BLaER1 treated with 17β-estradiol and CSF1 and Interleukin-3, amounts not matched to agents 10 nM and 100 nM (cell line): ENCODE results near the gene FKTN.

Experiments
- H3K27ac ChIP-seq, 11 experiments: shearing (Covaris generic); formaldehyde crosslinking; 2 replicates each; pipeline ENCODE4 v1.8.1; 2022
- H3K27me3 ChIP-seq, 11 experiments: shearing (Covaris generic); formaldehyde crosslinking; 2 replicates each; pipeline ENCODE4 v1.8.1; 2022
- H3K36me3 ChIP-seq, 11 experiments: shearing (Covaris generic); formaldehyde crosslinking; 2 replicates each; pipeline ENCODE4 v1.8.1; 2022
- H3K4me1 ChIP-seq, 10 experiments: shearing (Covaris generic); formaldehyde crosslinking; 2 replicates each; pipeline ENCODE4 v1.8.1; 2022
- H3K4me2 ChIP-seq, 11 experiments: shearing (Covaris generic); formaldehyde crosslinking; 2 replicates each; pipeline ENCODE4 v1.8.1; 2022
- H3K4me3 ChIP-seq, 10 experiments: shearing (Covaris generic); formaldehyde crosslinking; 2 replicates each; pipeline ENCODE4 v1.8.1; 2022
- H3K9ac ChIP-seq, 11 experiments: shearing (Covaris generic); formaldehyde crosslinking; 2 replicates each; pipeline ENCODE4 v1.8.1; 2022
- H3K9me3 ChIP-seq, 11 experiments: shearing (Covaris generic); formaldehyde crosslinking; replicated peaks in 1 of 11; 2 replicates each; pipeline ENCODE4 v1.8.1; 2022
- H4K20me1 ChIP-seq, 11 experiments: shearing (Covaris generic); formaldehyde crosslinking; 2 replicates each; pipeline ENCODE4 v1.8.1; 2022
- Cebpa-rat ChIP-seq, 11 experiments: shearing (Covaris generic); IDR thresholded peaks; 2 replicates each; pipeline ENCODE4 v1.8.1; 2022

Gene FKTN

DNA sequence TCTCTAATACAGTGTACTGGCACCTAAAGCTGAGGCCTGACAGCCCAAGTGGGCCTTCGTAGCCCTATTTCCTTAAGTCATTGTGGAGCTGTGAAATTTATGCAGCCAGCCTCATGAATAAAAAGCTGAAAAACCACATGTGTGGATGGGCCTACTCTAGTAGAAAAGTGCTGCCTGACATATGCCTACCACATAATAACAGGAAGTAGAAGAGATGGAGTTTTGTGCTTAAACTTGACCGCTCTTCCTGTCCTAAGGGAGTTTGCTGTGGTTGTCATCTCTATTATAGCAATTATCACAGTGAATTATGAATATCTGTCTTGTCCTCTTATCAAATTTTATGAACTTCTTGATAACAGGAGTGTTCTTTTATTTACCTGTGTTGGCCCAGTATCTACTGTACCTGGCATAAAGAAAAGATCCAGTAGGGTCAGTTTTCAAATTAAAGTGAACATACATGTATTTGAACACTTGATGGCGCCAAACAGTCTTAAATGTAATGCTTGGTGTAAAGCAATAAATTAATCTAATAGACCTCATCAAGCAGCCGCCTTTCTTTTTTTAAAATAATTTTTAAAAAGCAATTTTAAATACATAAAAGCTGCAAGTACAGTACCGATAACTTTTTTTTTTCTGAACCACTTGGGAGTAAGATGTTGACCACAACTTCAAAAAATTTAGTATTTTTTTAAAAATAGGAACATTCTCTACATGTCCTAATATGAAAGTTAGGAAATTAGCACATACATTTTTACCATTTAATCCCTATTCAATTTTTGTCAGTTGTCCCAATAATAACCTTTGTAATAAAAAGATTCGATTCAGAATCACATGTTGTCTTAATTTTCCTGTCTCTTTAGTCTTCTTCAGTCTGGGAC is 51.0 kb downstream of the FKTN start:
- Histone ChIP-seq H4K20me1 (no peaks in the 10 kb centered on the region), H3K4me3 (no peak overlapping the region), H3K36me3 (peaks cover 19 to 38% (median 29%) of the 10 kb centered on the region in 11 experiments), H3K4me1 (peaks cover 0 to 5% (median 0%) of the 10 kb centered on the region in 10 experiments; a peak in 1 of 20 replicates), H3K4me2 (no peak overlapping the region), H3K27ac (no peak overlapping the region), H3K9me3 (peaks cover 0 to 14% (median 5%) of the 10 kb centered on the region in 11 experiments; a peak in 9 of 22 replicates), H3K27me3 (no peaks in the 10 kb centered on the region), H3K9ac (no peak overlapping the region)
- TF ChIP-seq Cebpa-rat (IDR thresholded peaks at IDR 0.05) = no peak

DNA sequence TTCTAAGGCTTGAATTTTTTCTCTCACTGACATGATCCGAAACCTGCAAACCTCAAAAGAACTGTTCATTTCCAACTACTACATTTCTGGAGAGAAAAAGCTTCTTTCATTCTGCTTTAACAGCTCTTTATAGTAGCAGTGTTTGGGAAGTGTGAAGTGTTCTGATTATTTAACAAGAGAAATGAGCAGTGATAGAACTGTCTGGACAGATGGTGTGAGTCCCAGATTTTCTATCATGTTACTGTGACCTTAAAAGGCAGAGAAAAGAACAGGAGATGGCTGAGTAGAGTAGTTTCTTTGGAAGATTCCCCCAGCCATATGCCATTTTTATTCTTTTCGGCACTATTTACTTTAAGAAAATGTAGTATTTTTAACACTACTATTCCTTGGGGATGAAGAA is 63.1 kb downstream of the FKTN start:
- H4K20me1 ChIP-seq = no peaks in the 10 kb centered on the region
- no peak overlapping the region for H3K27ac ChIP-seq
- H3K27me3 ChIP-seq = no peaks in the 10 kb centered on the region

DNA sequence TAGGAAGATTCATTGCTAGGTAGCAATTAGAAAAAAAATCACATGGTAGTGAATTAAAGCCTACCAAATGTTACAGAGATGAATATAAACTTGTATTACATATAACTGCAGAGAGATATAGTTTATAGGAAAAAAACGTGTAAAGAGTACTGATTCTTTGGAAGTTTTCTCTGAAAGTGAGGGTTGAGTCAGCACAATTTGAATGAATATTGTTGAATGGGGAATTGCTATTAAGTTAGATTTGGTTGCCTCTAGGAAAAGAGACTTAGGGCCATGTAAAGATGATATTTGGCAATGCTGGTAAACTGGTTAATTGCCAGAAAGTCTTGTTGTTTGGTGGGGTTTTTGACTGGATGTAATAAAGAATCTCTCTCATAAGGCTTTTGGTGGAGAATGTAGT is 67.2 kb downstream of the FKTN start:
- no peaks in the 10 kb centered on the region for H3K27me3 ChIP-seq
- no peak overlapping the region for H3K27ac ChIP-seq
- H3K9ac ChIP-seq = no peak overlapping the region
- H3K4me3 ChIP-seq = no peak overlapping the region
- peaks cover 7 to 61% (median 20%) of the 10 kb centered on the region in 11 experiments; a peak in 19 of 22 replicates for H3K36me3 ChIP-seq
- no peaks in the 10 kb centered on the region for H3K4me1 ChIP-seq
- no peak for TF ChIP-seq Cebpa-rat (IDR thresholded peaks at IDR 0.05)
- H4K20me1 ChIP-seq = no peaks in the 10 kb centered on the region
- H3K4me2 ChIP-seq = no peak overlapping the region
- H3K9me3 ChIP-seq = peaks cover 0 to 4% (median 0%) of the 10 kb centered on the region in 11 experiments; a peak in 2 of 22 replicates

More for the DNA sequence above, 63.1 kb downstream of the FKTN start:
- no peak overlapping the region for H3K9ac ChIP-seq
- peaks cover 4 to 35% (median 15%) of the 10 kb centered on the region in 11 experiments; a peak in 14 of 22 replicates for H3K36me3 ChIP-seq
- no peaks in the 10 kb centered on the region for H3K9me3 ChIP-seq
- no peak overlapping the region for H3K4me3 ChIP-seq
- TF ChIP-seq Cebpa-rat (IDR thresholded peaks at IDR 0.05) = no peak
- no peak overlapping the region for H3K4me2 ChIP-seq
- no peaks in the 10 kb centered on the region for H3K4me1 ChIP-seq

DNA sequence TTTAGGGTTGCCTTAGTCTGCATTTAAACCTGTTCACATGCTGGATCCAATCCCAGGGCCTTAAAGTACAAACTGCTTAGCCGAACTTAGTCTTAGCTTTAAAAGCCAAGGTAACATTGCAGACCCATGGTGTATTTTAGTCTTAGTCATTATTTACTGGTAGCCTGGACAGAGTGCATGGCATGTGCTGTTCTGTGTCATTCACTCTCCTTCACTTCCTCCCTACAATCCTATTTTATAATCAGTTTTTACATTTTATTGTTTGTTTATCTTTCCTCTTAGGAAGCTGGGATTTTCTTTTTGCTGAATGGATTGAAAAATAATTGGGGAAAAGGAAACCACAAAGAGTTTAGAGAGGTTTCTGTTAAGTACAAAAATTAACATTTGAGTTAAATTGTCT is 74.9 kb downstream of the FKTN start:
- no peaks in the 10 kb centered on the region for H3K4me1 ChIP-seq
- H3K9me3 ChIP-seq = peaks cover 4 to 10% (median 7%) of the 10 kb centered on the region in 11 experiments; a peak in 13 of 22 replicates
- no peak overlapping the region for H3K4me2 ChIP-seq
- no peak overlapping the region for H3K27ac ChIP-seq
- TF ChIP-seq Cebpa-rat (IDR thresholded peaks at IDR 0.05) = no peak
- peaks cover 24 to 56% (median 41%) of the 10 kb centered on the region in 11 experiments; a peak in 21 of 22 replicates for H3K36me3 ChIP-seq
- H3K27me3 ChIP-seq = no peaks in the 10 kb centered on the region
- H3K9ac ChIP-seq = no peak overlapping the region
- no peak overlapping the region for H3K4me3 ChIP-seq
- no peaks in the 10 kb centered on the region for H4K20me1 ChIP-seq

DNA sequence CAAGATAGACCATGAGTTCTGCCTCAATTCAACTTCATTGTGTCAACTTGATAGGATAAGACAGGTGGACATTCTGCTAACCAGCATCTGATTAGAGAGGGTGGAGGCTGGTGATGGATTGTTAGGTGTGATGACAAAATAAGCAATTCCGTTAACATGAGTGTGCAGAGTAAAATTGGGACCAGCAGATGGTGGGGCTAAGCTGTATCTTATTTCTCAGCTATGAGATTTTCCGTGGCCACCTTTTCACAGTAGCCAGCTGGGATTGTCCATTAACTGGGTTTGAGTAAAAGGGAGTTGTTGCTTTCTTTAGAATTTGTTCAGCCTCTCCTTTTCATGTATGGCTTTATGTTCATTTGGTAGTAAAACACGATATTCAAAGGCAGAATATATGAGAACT is 75.5 kb downstream of the FKTN start:
- no peak overlapping the region for H3K27ac ChIP-seq
- H3K9me3 ChIP-seq = peaks cover 4 to 10% (median 7%) of the 10 kb centered on the region in 11 experiments; a peak in 13 of 22 replicates
- no peak overlapping the region for H3K4me2 ChIP-seq
- no peaks in the 10 kb centered on the region for H3K27me3 ChIP-seq
- no peaks in the 10 kb centered on the region for H3K4me1 ChIP-seq
- H3K4me3 ChIP-seq = no peak overlapping the region
- TF ChIP-seq Cebpa-rat (IDR thresholded peaks at IDR 0.05) = no peak
- H3K36me3 ChIP-seq = peaks cover 24 to 61% (median 40%) of the 10 kb centered on the region in 11 experiments; a peak in 21 of 22 replicates
- H3K9ac ChIP-seq = no peak overlapping the region
- no peaks in the 10 kb centered on the region for H4K20me1 ChIP-seq

DNA sequence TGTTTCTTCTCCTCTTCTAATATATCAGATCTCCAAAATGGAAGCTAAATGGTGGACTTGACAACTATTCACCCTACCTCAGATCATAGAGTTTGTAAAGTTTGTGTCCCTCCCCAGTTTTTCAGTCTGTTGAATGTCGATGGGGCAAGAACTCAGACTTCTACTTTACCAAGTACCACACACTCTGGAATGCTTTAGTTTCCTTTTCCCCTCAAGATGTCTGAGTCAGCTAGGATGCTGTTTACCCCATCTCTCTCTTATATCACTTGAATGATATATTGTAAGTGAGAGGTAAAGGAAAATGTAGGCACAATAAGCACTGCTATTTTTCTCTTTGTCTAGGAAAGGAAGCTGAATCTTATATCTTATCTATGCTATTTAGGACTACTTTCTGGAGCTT is 78.4 kb downstream of the FKTN start:
- H4K20me1 ChIP-seq = no peaks in the 10 kb centered on the region

DNA sequence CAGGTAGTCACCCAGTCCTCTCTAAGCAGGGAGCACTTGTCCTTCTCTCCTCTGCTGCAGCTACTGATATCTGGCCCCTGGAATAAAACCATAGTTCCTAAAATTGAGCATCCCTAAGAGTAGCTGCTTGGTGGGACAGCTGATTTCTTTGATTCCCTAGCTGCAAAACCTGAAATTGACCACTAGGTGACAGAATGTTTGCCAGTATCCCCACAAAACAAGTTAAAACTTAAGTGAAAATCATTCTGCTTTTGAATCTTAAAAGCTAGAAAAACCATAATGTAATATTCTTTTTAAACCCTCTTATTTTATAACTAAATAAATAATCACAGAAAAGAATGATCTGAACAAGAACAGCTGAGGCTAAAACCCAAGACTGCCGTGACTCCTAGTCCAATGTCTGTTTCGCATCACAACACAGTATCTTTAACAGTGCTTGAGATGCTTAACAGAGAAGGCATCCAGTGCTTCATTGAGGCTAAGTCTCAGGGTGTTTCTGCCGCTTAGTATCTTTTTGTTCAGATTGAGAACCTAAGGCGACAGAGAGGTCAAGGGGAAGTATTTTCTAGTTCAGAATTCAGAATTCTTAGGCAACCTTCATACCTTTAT is 80.0 kb downstream of the FKTN start:
- Histone ChIP-seq H3K9ac (no peak overlapping the region), H3K4me1 (no peaks in the 10 kb centered on the region), H3K4me2 (no peak overlapping the region), H3K4me3 (no peak overlapping the region), H3K27ac (no peak overlapping the region), H3K9me3 (peaks cover 0 to 11% (median 0%) of the 10 kb centered on the region in 11 experiments; a peak in 4 of 22 replicates), H3K36me3 (peaks cover 20 to 68% (median 50%) of the 10 kb centered on the region in 11 experiments; a peak in 20 of 22 replicates), H3K27me3 (no peaks in the 10 kb centered on the region), H4K20me1 (no peaks in the 10 kb centered on the region)
- no peak for TF ChIP-seq Cebpa-rat (IDR thresholded peaks at IDR 0.05)

More for the DNA sequence above, 78.4 kb downstream of the FKTN start:
- Histone ChIP-seq H3K4me1 (no peaks in the 10 kb centered on the region), H3K36me3 (peaks cover 20 to 67% (median 48%) of the 10 kb centered on the region in 11 experiments; a peak in 20 of 22 replicates), H3K9me3 (peaks cover 0 to under 1% (median 0%) of the 10 kb centered on the region in 11 experiments; a peak in 1 of 22 replicates), H3K4me3 (no peak overlapping the region), H3K27ac (no peak overlapping the region), H3K27me3 (no peaks in the 10 kb centered on the region), H3K4me2 (no peak overlapping the region), H3K9ac (no peak overlapping the region)
- TF ChIP-seq Cebpa-rat (IDR thresholded peaks at IDR 0.05) = no peak

DNA sequence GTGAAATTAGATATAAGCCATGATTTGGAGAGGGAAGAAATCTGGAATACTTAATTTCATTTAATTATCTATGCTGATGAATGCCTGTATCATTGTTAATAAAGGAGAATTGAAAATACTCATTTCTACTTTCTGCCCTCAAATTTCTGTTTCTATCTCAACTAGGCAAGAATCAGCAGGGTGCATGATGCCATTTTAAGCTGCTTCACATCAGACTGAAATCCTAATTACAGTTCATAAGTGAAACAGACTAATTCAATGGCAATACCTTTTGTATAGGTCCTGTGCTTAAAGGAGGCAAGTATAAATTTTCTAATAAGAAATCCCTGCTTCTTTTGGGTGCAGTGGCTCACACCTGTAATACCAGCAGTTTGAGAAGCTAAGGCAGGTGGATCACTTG is 82.0 kb downstream of the FKTN start:
- Histone ChIP-seq H3K4me2 (no peak overlapping the region), H3K9ac (no peak overlapping the region)

DNA sequence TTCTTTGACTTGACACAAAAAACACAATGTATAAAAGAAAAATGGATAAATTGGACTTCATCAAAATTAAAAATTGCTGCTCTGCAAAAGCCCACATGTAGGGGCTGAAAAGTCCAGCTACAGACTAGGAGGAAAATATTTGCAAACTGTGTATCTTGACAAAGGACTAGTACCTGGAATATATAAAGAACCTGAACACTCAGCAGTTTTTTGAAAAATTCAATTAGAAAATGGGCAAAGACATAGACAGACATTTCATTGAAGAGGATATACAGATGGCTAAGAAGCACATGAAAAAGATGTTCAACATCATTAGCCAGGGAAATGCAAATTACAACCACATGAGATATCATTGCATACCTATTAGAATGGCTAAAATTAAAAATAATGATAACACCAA is 85.9 kb downstream of the FKTN start:
- Histone ChIP-seq H3K4me3 (no peak overlapping the region), H4K20me1 (no peaks in the 10 kb centered on the region), H3K4me1 (peaks cover 0 to 10% (median 3%) of the 10 kb centered on the region in 10 experiments; a peak in 6 of 20 replicates), H3K4me2 (no peak overlapping the region), H3K9me3 (peaks cover 0 to 11% (median 0%) of the 10 kb centered on the region in 11 experiments; a peak in 4 of 22 replicates), H3K27me3 (no peaks in the 10 kb centered on the region), H3K27ac (no peak overlapping the region), H3K36me3 (peaks cover 4 to 31% (median 16%) of the 10 kb centered on the region in 11 experiments; a peak in 17 of 22 replicates), H3K9ac (no peak overlapping the region)
- TF ChIP-seq Cebpa-rat (IDR thresholded peaks at IDR 0.05) = no peak

More for the DNA sequence above, 82.0 kb downstream of the FKTN start:
- no peak overlapping the region for H3K27ac ChIP-seq
- peaks cover 13 to 57% (median 35%) of the 10 kb centered on the region in 11 experiments; a peak in 20 of 22 replicates for H3K36me3 ChIP-seq
- H3K9me3 ChIP-seq = peaks cover 0 to 11% (median 0%) of the 10 kb centered on the region in 11 experiments; a peak in 4 of 22 replicates
- H3K4me1 ChIP-seq = no peaks in the 10 kb centered on the region
- no peaks in the 10 kb centered on the region for H4K20me1 ChIP-seq
- H3K4me3 ChIP-seq = no peak overlapping the region
- H3K27me3 ChIP-seq = no peaks in the 10 kb centered on the region
- no peak for TF ChIP-seq Cebpa-rat (IDR thresholded peaks at IDR 0.05)
